Caco-2 (cell line): ENCODE data around the gene XPO5. TPM values are rescaled to one million over a fixed set of nuclear protein-coding genes. Genes with fewer than 3 reads are reported as not detected.

ENCODE experiments used
- BruUV-seq: library from RNA; stranded (reverse); fragments of 400-500 nt; replicated peaks from 2 replicates; lab custom pipeline; 2021; lab: Mats Ljungman, UMichigan
- CTCF ChIA-PET: fragments of 300-600 bp; sonication (Branson Sonifier 250); formaldehyde crosslinking; loops from one replicate; lab custom pipeline; 2022; ENCODE audit warnings: antibody characterized with exemption; lab: Charles Lee
- POLR2A ChIA-PET: fragments of 300-600 bp; sonication (Branson Sonifier 250); formaldehyde crosslinking; loops from one replicate; lab custom pipeline; 2022; ENCODE audit warnings: antibody characterized with exemption; lab: Charles Lee
- DNase-seq, 2 experiments: peaks; one replicate each; pipeline versions ENCODE4 v3.0.0 to v3.0.0-alpha.2; 2020 to 2022
- H3K27me3 ChIP-seq: replicated peaks from 2 replicates; pipeline ENCODE4 v1.6.0; 2011; ENCODE audit warnings: low read length; ENCODE audit not compliant: control insufficient read depth, insufficient read depth
- H3K36me3 ChIP-seq: 2 replicates; pipeline ENCODE4 v1.5.1; 2011; ENCODE audit warnings: low read length; ENCODE audit not compliant: control insufficient read depth, insufficient read depth
- H3K4me1 ChIP-seq: fragments of 250-450 bp; sonication (Bioruptor Pico); 2 replicates; pipeline ENCODE4 v1.5.1; 2020; ENCODE audit warnings: mild to moderate bottlenecking
- H3K4me3 ChIP-seq: 2 replicates; pipeline ENCODE4 v1.5.1; 2011; ENCODE audit warnings: low read depth, mild to moderate bottlenecking, control low read depth, low read length
- H3K9me3 ChIP-seq: fragments of 250-450 bp; sonication (Bioruptor Pico); 2 replicates; pipeline ENCODE4 v1.5.1; 2020; ENCODE audit warnings: mild to moderate bottlenecking, moderate library complexity
- H3K27ac Mint-ChIP-seq: one replicate; pipeline ENCODE4 v1.8.0; 2022; ENCODE audit warnings: mixed read lengths; ENCODE audit not compliant: unreplicated experiment
- H3K27me3 Mint-ChIP-seq: one replicate; pipeline ENCODE4 v1.8.0; 2022; ENCODE audit warnings: mixed read lengths; ENCODE audit not compliant: insufficient read depth, unreplicated experiment
- H3K36me3 Mint-ChIP-seq: one replicate; pipeline ENCODE4 v1.8.0; 2022; ENCODE audit warnings: mild to moderate bottlenecking, mixed read lengths; ENCODE audit not compliant: insufficient read depth, unreplicated experiment
- H3K4me1 Mint-ChIP-seq: one replicate; pipeline ENCODE4 v1.8.0; 2022; ENCODE audit warnings: low read depth, mixed read lengths; ENCODE audit not compliant: unreplicated experiment
- H3K4me3 Mint-ChIP-seq: one replicate; pipeline ENCODE4 v1.8.0; 2022; ENCODE audit warnings: mild to moderate bottlenecking, moderate library complexity, mixed read lengths; ENCODE audit not compliant: unreplicated experiment
- H3K9me3 Mint-ChIP-seq: one replicate; pipeline ENCODE4 v1.8.0; 2022; ENCODE audit warnings: mixed read lengths; ENCODE audit not compliant: unreplicated experiment
- CTCF ChIP-seq, 2 experiments: fragments of 200-600 bp in 1 of 2; IDR thresholded peaks; 1 replicate in 1 of 2; 2 replicates in 1 of 2; pipeline versions ENCODE4 v1.5.1 to v1.8.0; 2011 to 2022; ENCODE audit warnings: antibody characterized with exemption in 1 of 2, control low read depth in 1 of 2, inconsistent platforms in 1 of 2, low read depth in 1 of 2, low read length in 1 of 2, mild to moderate bottlenecking in 1 of 2, moderate library complexity in 1 of 2; ENCODE audit not compliant: insufficient read depth in 1 of 2, severe bottlenecking in 1 of 2, unreplicated experiment in 1 of 2
- intact Hi-C: fragments of 100-400 bp; cut with micrococcal nuclease; formaldehyde crosslinking; loops from one replicate; pipeline ENCODE4 v1.10.0; 2022; ENCODE audit not compliant: unreplicated experiment
- total RNA-seq: library from RNA; stranded (reverse); gene quantifications from 2 replicates; pipeline ENCODE4 v1.2.3, GENCODE V29; 2022

The XPO5 gene
- total RNA-seq, 1 experiment from 2014 or later: 79.3 TPM

DNA sequence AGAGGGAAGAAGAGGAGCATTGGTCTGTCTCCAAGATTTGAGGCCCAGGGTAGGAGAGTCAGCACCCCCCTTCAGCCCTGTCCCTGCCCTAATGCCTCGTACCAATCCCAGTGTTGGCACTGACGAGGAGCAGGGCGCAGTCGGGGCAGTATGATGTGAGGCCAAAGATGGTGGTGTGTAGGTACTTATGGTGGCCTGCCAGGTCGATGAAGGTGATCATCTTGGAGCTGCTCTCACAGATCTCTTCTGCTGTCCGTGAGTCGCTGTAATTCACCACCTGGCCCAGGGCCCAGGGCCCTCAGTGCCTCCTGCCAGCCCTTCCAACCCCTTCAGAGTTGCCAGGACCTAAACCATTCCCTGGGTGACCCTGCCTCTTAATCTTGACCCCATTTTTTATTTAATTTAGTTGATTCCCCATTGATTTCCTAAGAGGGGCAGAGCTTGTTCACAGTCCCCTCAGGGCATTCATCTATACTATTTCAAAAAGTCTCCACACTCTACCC is 49.0 kb upstream of the XPO5 start:
- Mint-ChIP-seq H3K9me3 (no peaks in the 10 kb centered on the region), H3K4me3 (no peak overlapping the region), H3K36me3 (peaks cover 39% of the 10 kb centered on the region), H3K4me1 (peaks cover 12% of the 10 kb centered on the region), H3K27me3 (no peaks in the 10 kb centered on the region), H3K27ac (no peak overlapping the region)
- intact Hi-C loops: no loop called here
- CTCF ChIA-PET: no interaction called here
- H3K9me3 ChIP-seq: no peaks in the 10 kb centered on the region
- POLR2A ChIA-PET: no interaction called here
- peaks cover 3% of the 10 kb centered on the region for H3K36me3 ChIP-seq
- TF ChIP-seq CTCF (IDR thresholded peaks at IDR 0.05; ENCODE audit: insufficient read depth in 1 of 2, low read depth in 1 of 2, low read length in 1 of 2, severe bottlenecking in 1 of 2, unreplicated experiment in 1 of 2): no peak
- DNase-seq: no peak
- BruUV-seq: no TSS peak
- no peaks in the 10 kb centered on the region for H3K4me1 ChIP-seq
- H3K4me3 ChIP-seq: no peak overlapping the region
- H3K27me3 ChIP-seq: no peaks in the 10 kb centered on the region

DNA sequence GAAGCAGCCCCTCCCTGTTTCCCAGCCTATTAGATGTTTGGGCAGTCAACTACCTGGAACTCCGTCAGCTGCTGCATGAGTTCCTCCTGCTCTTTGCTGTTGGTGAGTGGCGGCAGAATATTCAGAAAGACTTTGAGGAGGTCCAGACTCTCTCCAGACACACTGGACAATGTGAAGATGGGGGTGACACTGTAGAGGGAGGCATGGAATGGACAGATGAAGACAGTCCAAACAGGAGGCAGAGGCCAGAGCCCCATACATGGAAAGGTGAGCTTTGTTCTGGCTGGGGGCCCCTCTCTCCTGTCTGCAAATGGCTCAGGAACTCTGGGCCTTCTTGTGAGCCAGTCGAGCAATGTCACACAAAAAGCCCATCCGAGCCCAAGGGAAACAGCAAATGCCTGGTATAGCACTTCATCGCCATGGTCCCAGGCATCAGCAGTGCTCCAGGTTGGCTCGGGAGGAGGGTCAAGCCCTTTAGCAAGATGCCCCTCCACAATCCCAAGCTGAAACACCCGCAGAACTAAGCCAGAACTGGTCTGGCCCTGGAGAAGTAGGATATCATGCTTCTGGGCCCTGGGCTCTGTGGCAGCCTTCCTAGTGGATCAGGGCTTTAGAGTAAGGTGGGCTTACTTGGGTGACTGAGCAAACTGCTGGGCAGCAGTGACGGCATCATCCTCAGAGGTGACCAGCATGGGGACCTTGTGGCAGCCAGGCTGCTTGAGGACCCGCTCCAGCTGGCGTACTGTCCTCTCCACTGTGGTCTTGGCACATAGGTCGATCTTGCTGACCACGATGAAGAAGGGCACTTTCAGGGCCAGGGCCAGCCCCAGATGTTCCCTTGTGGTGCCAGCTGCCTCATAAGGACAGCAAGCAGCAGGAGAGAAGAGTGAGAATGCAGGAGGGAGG is 48.3 kb upstream of the XPO5 start:
- ChIA-PET POLR2A (no interaction called here), CTCF (no interaction called here)
- Mint-ChIP-seq H3K4me1 (peaks cover 12% of the 10 kb centered on the region), H3K27me3 (no peaks in the 10 kb centered on the region), H3K36me3 (peaks cover 32% of the 10 kb centered on the region), H3K27ac (no peak overlapping the region), H3K9me3 (no peaks in the 10 kb centered on the region), H3K4me3 (no peak overlapping the region)
- no peaks in the 10 kb centered on the region for H3K9me3 ChIP-seq
- no peak for DNase-seq
- H3K4me1 ChIP-seq: no peaks in the 10 kb centered on the region
- no peaks in the 10 kb centered on the region for H3K27me3 ChIP-seq
- no peak overlapping the region for H3K4me3 ChIP-seq
- TF ChIP-seq CTCF (IDR thresholded peaks at IDR 0.05; ENCODE audit: insufficient read depth in 1 of 2, low read depth in 1 of 2, low read length in 1 of 2, severe bottlenecking in 1 of 2, unreplicated experiment in 1 of 2): no peak
- no TSS peak for BruUV-seq
- H3K36me3 ChIP-seq: peaks cover 3% of the 10 kb centered on the region
- intact Hi-C loops: no loop called here

DNA sequence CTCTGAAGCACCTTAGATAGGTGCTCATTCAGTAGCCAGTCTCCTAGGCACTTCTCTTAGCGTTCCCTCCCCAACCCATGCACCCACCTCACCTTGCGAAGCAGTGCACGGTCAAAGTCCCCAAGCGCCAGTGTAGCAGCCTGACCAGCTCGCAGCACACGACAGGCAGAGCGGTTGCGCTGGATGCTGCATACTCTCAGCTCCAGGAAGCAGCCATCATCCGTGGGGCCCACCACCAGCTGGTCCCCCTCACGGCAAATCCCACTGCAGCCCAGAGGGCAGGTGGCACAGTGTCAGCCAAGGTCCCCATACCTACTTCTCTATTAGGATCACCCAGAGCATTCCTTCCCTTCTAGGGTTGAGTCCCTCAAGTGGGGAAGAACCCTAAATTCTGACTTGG is 46.7 kb upstream of the XPO5 start:
- H3K4me1 ChIP-seq: no peaks in the 10 kb centered on the region
- DNase-seq: no peak
- H3K9me3 ChIP-seq: no peaks in the 10 kb centered on the region
- H3K27me3 Mint-ChIP-seq: no peaks in the 10 kb centered on the region
- no peak overlapping the region for H3K4me3 ChIP-seq
- H3K4me3 Mint-ChIP-seq: no peak overlapping the region
- intact Hi-C loops: no loop called here
- POLR2A ChIA-PET: no interaction called here
- CTCF ChIA-PET: no interaction called here
- H3K36me3 Mint-ChIP-seq: peaks cover 34% of the 10 kb centered on the region
- BruUV-seq: no TSS peak
- peaks cover 8% of the 10 kb centered on the region for H3K4me1 Mint-ChIP-seq
- H3K27ac Mint-ChIP-seq: no peak overlapping the region
- no peaks in the 10 kb centered on the region for H3K9me3 Mint-ChIP-seq
- peaks cover 3% of the 10 kb centered on the region for H3K36me3 ChIP-seq
- no peak for TF ChIP-seq CTCF (IDR thresholded peaks at IDR 0.05; ENCODE audit: insufficient read depth in 1 of 2, low read depth in 1 of 2, low read length in 1 of 2, severe bottlenecking in 1 of 2, unreplicated experiment in 1 of 2)
- H3K27me3 ChIP-seq: no peaks in the 10 kb centered on the region
